Testis (tissue), 2 donors: Measurements from ENCODE around the gene NOC2L.

ENCODE experiments used
- CTCF ChIP-seq, 3 experiments: fragments of 450-650 bp in 2 of 3; fragments of 200-600 bp in 1 of 3; sonication (generic) in 1 of 3; IDR thresholded peaks; one replicate each; pipeline ENCODE4 v1.5.1; 2016 to 2019; ENCODE audit warnings: antibody characterized with exemption in 3 of 3, mild to moderate bottlenecking in 2 of 3, moderate library complexity in 1 of 3
- POLR2A ChIP-seq: fragments of 450-650 bp; IDR thresholded peaks from one replicate; pipeline ENCODE4 v1.6.1; 2017; ENCODE audit warnings: antibody characterized with exemption, mild to moderate bottlenecking, moderate library complexity

GRCh38 chr1:938711-939489 is 20.2 kb downstream of the NOC2L start:
- no peak for TF ChIP-seq POLR2A
- no peak for TF ChIP-seq CTCF (IDR thresholded peaks at IDR 0.05)
